Skeletal muscle tissue (tissue), 4 donors: ENCODE results near the gene XPNPEP1. TPM values are rescaled to one million over a fixed set of nuclear protein-coding genes. Genes with fewer than 3 reads are reported as not detected.

Source experiments
- H3K27ac ChIP-seq: one replicate; pipeline ENCODE4 v1.7.0; 2013; ENCODE audit warnings: mild to moderate bottlenecking, low read depth, low read length, inconsistent platforms
- H3K27me3 ChIP-seq, 3 donors: one replicate each; pipeline ENCODE4 v1.7.0; 2013; ENCODE audit warnings: low read length in 3 of 3; ENCODE audit not compliant: control insufficient read depth in 3 of 3, insufficient read depth in 3 of 3
- H3K36me3 ChIP-seq, 3 donors: one replicate each; pipeline ENCODE4 v1.7.0; 2013; ENCODE audit warnings: low read length in 3 of 3; ENCODE audit not compliant: control insufficient read depth in 3 of 3, insufficient read depth in 3 of 3
- H3K4me1 ChIP-seq, 3 donors: one replicate each; pipeline ENCODE4 v1.7.0; 2013; ENCODE audit warnings: low read length in 3 of 3, mild to moderate bottlenecking in 3 of 3; ENCODE audit not compliant: control insufficient read depth in 3 of 3, insufficient read depth in 3 of 3
- H3K4me3 ChIP-seq, 3 donors: one replicate each; pipeline ENCODE4 v1.7.0; 2013; ENCODE audit warnings: low read length in 3 of 3
- H3K9ac ChIP-seq, 3 donors: one replicate each; pipeline ENCODE4 v1.7.0; 2013; ENCODE audit warnings: low read length in 3 of 3, mild to moderate bottlenecking in 3 of 3, moderate library complexity in 2 of 3, low read depth in 1 of 3
- H3K9me3 ChIP-seq, 3 donors: one replicate each; pipeline ENCODE4 v1.7.0; 2013; ENCODE audit warnings: low read length in 3 of 3; ENCODE audit not compliant: control insufficient read depth in 3 of 3
- total RNA-seq: library from RNA; depleted of rRNA; stranded (reverse); fragments of >200 nt; gene quantifications from one replicate; pipeline ENCODE4 v1.2.3, GENCODE V29; 2014
- donor health status: Osteomylitis.

Gene XPNPEP1
- total RNA-seq, 1 donor from 2014 or later = 89.2 TPM

GRCh38 chr10:109886781-109887140 lies 36.5 kb downstream of the XPNPEP1 start:
- H3K9ac ChIP-seq = no peak overlapping the region
- H3K27ac ChIP-seq = no peak overlapping the region
- peaks cover 7 to 25% (median 19%) of the 10 kb centered on the region in 3 donors for H3K4me1 ChIP-seq
- H3K27me3 ChIP-seq = no peaks in the 10 kb centered on the region
- H3K36me3 ChIP-seq = peaks cover 34 to 39% (median 36%) of the 10 kb centered on the region in 3 donors
- no peak overlapping the region for H3K4me3 ChIP-seq
- H3K9me3 ChIP-seq = no peaks in the 10 kb centered on the region

- H3K9me3 ChIP-seq = no peaks in the 10 kb centered on the region
- peaks cover 7 to 23% (median 19%) of the 10 kb centered on the region in 3 donors for H3K4me1 ChIP-seq
- H3K4me3 ChIP-seq = no peak overlapping the region
- no peaks in the 10 kb centered on the region for H3K27me3 ChIP-seq
- H3K36me3 ChIP-seq = peaks cover 33 to 43% (median 40%) of the 10 kb centered on the region in 3 donors
- H3K9ac ChIP-seq = no peak overlapping the region
- no peak overlapping the region for H3K27ac ChIP-seq
Measured at GRCh38 chr10:109886037-109886780, 37.1 kb downstream of the XPNPEP1 start.

- Histone ChIP-seq H3K4me3 (no peak overlapping the region), H3K9ac (peak overlapping the region in 1 of 3 donors; percentile 58), H3K36me3 (peaks cover 40 to 49% (median 43%) of the 10 kb centered on the region in 3 donors), H3K9me3 (no peaks in the 10 kb centered on the region), H3K27ac (no peak overlapping the region), H3K4me1 (peaks cover 7 to 23% (median 17%) of the 10 kb centered on the region in 3 donors), H3K27me3 (no peaks in the 10 kb centered on the region)
Measured at GRCh38 chr10:109883859-109884771, 39.2 kb downstream of the XPNPEP1 start.

GRCh38 chr10:109882251-109883057 lies 40.9 kb downstream of the XPNPEP1 start:
- H3K36me3 ChIP-seq = peaks cover 38 to 45% (median 39%) of the 10 kb centered on the region in 3 donors
- H3K9ac ChIP-seq = no peak overlapping the region

GRCh38 chr10:109881769-109882057 lies 41.6 kb downstream of the XPNPEP1 start:
- Histone ChIP-seq H3K27ac (no peak overlapping the region), H3K36me3 (peaks cover 39 to 50% (median 45%) of the 10 kb centered on the region in 3 donors)

More at GRCh38 chr10:109882251-109883057, 40.9 kb downstream of the XPNPEP1 start:
- no peak overlapping the region for H3K27ac ChIP-seq
- peaks cover 7 to 23% (median 17%) of the 10 kb centered on the region in 3 donors for H3K4me1 ChIP-seq
- no peak overlapping the region for H3K4me3 ChIP-seq
- H3K27me3 ChIP-seq = no peaks in the 10 kb centered on the region
- no peaks in the 10 kb centered on the region for H3K9me3 ChIP-seq

GRCh38 chr10:109880886-109881768 lies 42.2 kb downstream of the XPNPEP1 start:
- Histone ChIP-seq H3K27me3 (no peaks in the 10 kb centered on the region), H3K4me1 (peaks cover 4 to 11% (median 9%) of the 10 kb centered on the region in 3 donors), H3K9me3 (no peaks in the 10 kb centered on the region), H3K36me3 (peaks cover 38 to 55% (median 44%) of the 10 kb centered on the region in 3 donors), H3K9ac (no peak overlapping the region), H3K4me3 (no peak overlapping the region), H3K27ac (no peak overlapping the region)

More at GRCh38 chr10:109881769-109882057, 41.6 kb downstream of the XPNPEP1 start:
- Histone ChIP-seq H3K27me3 (no peaks in the 10 kb centered on the region), H3K4me3 (no peak overlapping the region), H3K4me1 (peaks cover 4 to 17% (median 13%) of the 10 kb centered on the region in 3 donors), H3K9me3 (no peaks in the 10 kb centered on the region), H3K9ac (no peak overlapping the region)

- Histone ChIP-seq H3K27me3 (no peaks in the 10 kb centered on the region), H3K9ac (no peak overlapping the region), H3K9me3 (no peaks in the 10 kb centered on the region), H3K36me3 (peaks cover 41 to 63% (median 57%) of the 10 kb centered on the region in 3 donors), H3K27ac (no peak overlapping the region), H3K4me3 (no peak overlapping the region), H3K4me1 (no peaks in the 10 kb centered on the region)
Measured at GRCh38 chr10:109877546-109877945, 45.8 kb downstream of the XPNPEP1 start.

- H3K27ac ChIP-seq = no peak overlapping the region
- no peak overlapping the region for H3K9ac ChIP-seq
Measured at GRCh38 chr10:109875828-109876821, 47.2 kb downstream of the XPNPEP1 start.

More at GRCh38 chr10:109875828-109876821, 47.2 kb downstream of the XPNPEP1 start:
- no peaks in the 10 kb centered on the region for H3K4me1 ChIP-seq
- H3K9me3 ChIP-seq = no peaks in the 10 kb centered on the region
- H3K36me3 ChIP-seq = peaks cover 40 to 64% (median 63%) of the 10 kb centered on the region in 3 donors
- H3K27me3 ChIP-seq = no peaks in the 10 kb centered on the region
- H3K4me3 ChIP-seq = no peak overlapping the region
